ENCODE results near the gene NELL2.
"Not testable (repeated sequence)": the region's sequence is repeated elsewhere in the genome, so short reads cannot be mapped to it uniquely, and the experiment has no call there.

Gene NELL2

GRCh38 chr12:44774815-44775411 lies 101.2 kb downstream of the NELL2 start:
- no peak for DNase-seq

GRCh38 chr12:44771485-44772021 lies 104.6 kb downstream of the NELL2 start:
- no peak for DNase-seq

GRCh38 chr12:44765796-44766195 lies 110.3 kb downstream of the NELL2 start:
- no peak for DNase-seq

- DNase-seq = no peak
These were observed 113.1 kb downstream of the NELL2 start for GRCh38 chr12:44763021-44763420.

GRCh38 chr12:44759289-44759688 lies 116.8 kb downstream of the NELL2 start:
- no peak for DNase-seq

GRCh38 chr12:44750468-44750867 lies 125.6 kb downstream of the NELL2 start:
- no peak for DNase-seq

- DNase-seq = no peak
These were observed 126.5 kb downstream of the NELL2 start for GRCh38 chr12:44749566-44749965.

- DNase-seq = no peak
These were observed 127.1 kb downstream of the NELL2 start for GRCh38 chr12:44748950-44749468.

GRCh38 chr12:44741292-44741980 lies 134.7 kb downstream of the NELL2 start:
- DNase-seq = not testable (repeated sequence)

- no peak for DNase-seq
These were observed 138.1 kb downstream of the NELL2 start for GRCh38 chr12:44738051-44738450.

GRCh38 chr12:44728566-44728965 lies 147.5 kb downstream of the NELL2 start:
- DNase-seq = no peak

- DNase-seq = no peak
These were observed 155.8 kb downstream of the NELL2 start for GRCh38 chr12:44720265-44720664.

- no peak for DNase-seq
These were observed 158.5 kb downstream of the NELL2 start for GRCh38 chr12:44717612-44718011.

- no peak for DNase-seq
These were observed 159.4 kb downstream of the NELL2 start for GRCh38 chr12:44716711-44717110.

- DNase-seq = no peak
These were observed 164.4 kb downstream of the NELL2 start for GRCh38 chr12:44711736-44712135.

- peak; percentile 91 for DNase-seq
These were observed 166.9 kb downstream of the NELL2 start for GRCh38 chr12:44709166-44709565.

- DNase-seq = no peak
These were observed 167.9 kb downstream of the NELL2 start for GRCh38 chr12:44708218-44708617.

- no peak for DNase-seq
These were observed 172.8 kb downstream of the NELL2 start for GRCh38 chr12:44703182-44703910.

GRCh38 chr12:44697511-44697910 lies 178.6 kb downstream of the NELL2 start:
- no peak for DNase-seq

GRCh38 chr12:44696542-44696941 lies 179.6 kb downstream of the NELL2 start:
- peak; percentile 57 for DNase-seq

GRCh38 chr12:44694017-44694416 lies 182.1 kb downstream of the NELL2 start:
- DNase-seq = no peak

GRCh38 chr12:44689587-44689986 lies 186.5 kb downstream of the NELL2 start:
- DNase-seq = no peak

GRCh38 chr12:44686821-44687432 lies 189.2 kb downstream of the NELL2 start:
- DNase-seq = not testable (repeated sequence)

All from NCI-H226 (cell line).